ENCODE results near the gene SLC13A5. TPM values are rescaled to one million over a fixed set of nuclear protein-coding genes. Genes with fewer than 3 reads are reported as not detected.

Gene SLC13A5
- polyA plus RNA-seq, 1 donor = 3.3 TPM

- no peak for DNase-seq
Observed at GRCh38 chr17:6684881-6685767, 28.0 kb downstream of the SLC13A5 start.

- DNase-seq = no peak
Observed at GRCh38 chr17:6684460-6684783, 28.7 kb downstream of the SLC13A5 start.

- no peak for DNase-seq
Observed at GRCh38 chr17:6683730-6684459, 29.3 kb downstream of the SLC13A5 start.

GRCh38 chr17:6683081-6683684, 30.0 kb downstream of the SLC13A5 start:
- DNase-seq = no peak

GRCh38 chr17:6682339-6682738, 30.8 kb downstream of the SLC13A5 start:
- no peak for DNase-seq

- DNase-seq = no peak
Observed at GRCh38 chr17:6681671-6682070, 31.5 kb downstream of the SLC13A5 start.

- no peak for DNase-seq
Observed at GRCh38 chr17:6681176-6681575, 32.0 kb downstream of the SLC13A5 start.

- DNase-seq = no peak
Observed at GRCh38 chr17:6679241-6679640, 33.9 kb downstream of the SLC13A5 start.

- DNase-seq = no peak
Observed at GRCh38 chr17:6677946-6678345, 35.2 kb downstream of the SLC13A5 start.

- no peak for DNase-seq
Observed at GRCh38 chr17:6677158-6677831, 35.9 kb downstream of the SLC13A5 start.

GRCh38 chr17:6676802-6677157, 36.4 kb downstream of the SLC13A5 start:
- no peak for DNase-seq

GRCh38 chr17:6675201-6675825, 37.9 kb downstream of the SLC13A5 start:
- no peak for DNase-seq

GRCh38 chr17:6674586-6674985, 38.6 kb downstream of the SLC13A5 start:
- no peak for DNase-seq

GRCh38 chr17:6671431-6671830, 41.7 kb downstream of the SLC13A5 start:
- DNase-seq = no peak

- DNase-seq = no peak
Observed at GRCh38 chr17:6670999-6671398, 42.2 kb downstream of the SLC13A5 start.

GRCh38 chr17:6670571-6670970, 42.6 kb downstream of the SLC13A5 start:
- DNase-seq = no peak

GRCh38 chr17:6669479-6670212, 43.5 kb downstream of the SLC13A5 start:
- no peak for DNase-seq

- no peak for DNase-seq
Observed at GRCh38 chr17:6668727-6669425, 44.3 kb downstream of the SLC13A5 start.

- DNase-seq = no peak
Observed at GRCh38 chr17:6668219-6668618, 45.0 kb downstream of the SLC13A5 start.

GRCh38 chr17:6667516-6667915, 45.7 kb downstream of the SLC13A5 start:
- DNase-seq = no peak

- DNase-seq = no peak
Observed at GRCh38 chr17:6666557-6666956, 46.6 kb downstream of the SLC13A5 start.

Measured in left kidney (tissue), 2 donors.